Endodermal cell (in vitro differentiated cells): Measurements from ENCODE around the gene CD40. TPM values are rescaled to one million over a fixed set of nuclear protein-coding genes. Genes with fewer than 3 reads are reported as not detected.

ENCODE experiments used
- DNase-seq: peaks from one replicate; pipeline ENCODE4 v3.0.0-alpha.2; 2017
- H3K27ac ChIP-seq: 2 replicates; pipeline ENCODE4 v1.5.1; 2013; ENCODE audit warnings: mild to moderate bottlenecking, low read depth, low read length, moderate library complexity
- H3K27me3 ChIP-seq: 2 replicates; pipeline ENCODE4 v1.6.1; 2013; ENCODE audit warnings: mild to moderate bottlenecking, low read length, moderate library complexity; ENCODE audit not compliant: insufficient read depth, control insufficient read depth, poor library complexity, severe bottlenecking
- H3K36me3 ChIP-seq: 2 replicates; pipeline ENCODE4 v1.7.0; 2013; ENCODE audit warnings: mild to moderate bottlenecking, low read length, moderate library complexity; ENCODE audit not compliant: control insufficient read depth, insufficient read depth
- H3K4me1 ChIP-seq: one replicate; pipeline ENCODE4 v1.7.0; 2013; ENCODE audit warnings: low read length; ENCODE audit not compliant: control insufficient read depth, insufficient read depth
- H3K4me3 ChIP-seq: 2 replicates; pipeline ENCODE4 v1.5.1; 2013; ENCODE audit warnings: mild to moderate bottlenecking, low read length, moderate library complexity
- H3K9ac ChIP-seq: 2 replicates; pipeline ENCODE4 v1.6.1; 2013; ENCODE audit warnings: mild to moderate bottlenecking, low read length, moderate library complexity; ENCODE audit not compliant: poor library complexity, severe bottlenecking; ENCODE audit errors: extremely low read depth
- H3K9me3 ChIP-seq: 2 replicates; pipeline ENCODE4 v1.6.1; 2013; ENCODE audit warnings: mild to moderate bottlenecking, low read length, moderate library complexity; ENCODE audit not compliant: control insufficient read depth
- H3K27ac Mint-ChIP-seq: 2 replicates; pipeline ENCODE4 v1.8.0; 2020; ENCODE audit warnings: mixed read lengths
- H3K27me3 Mint-ChIP-seq: 2 replicates; pipeline ENCODE4 v1.8.0; 2021; ENCODE audit warnings: mild to moderate bottlenecking, mixed read lengths; ENCODE audit not compliant: insufficient read depth
- H3K36me3 Mint-ChIP-seq: 2 replicates; pipeline ENCODE4 v1.8.0; 2020; ENCODE audit warnings: low read depth, mixed read lengths
- H3K4me1 Mint-ChIP-seq: 2 replicates; pipeline ENCODE4 v1.8.0; 2020; ENCODE audit warnings: mixed read lengths
- H3K4me3 Mint-ChIP-seq: 2 replicates; pipeline ENCODE4 v1.8.0; 2020; ENCODE audit warnings: mild to moderate bottlenecking, moderate library complexity, mixed read lengths
- H3K9me3 Mint-ChIP-seq: 2 replicates; pipeline ENCODE4 v1.8.0; 2020; ENCODE audit warnings: mild to moderate bottlenecking, mixed read lengths
- CTCF ChIP-seq: fragments of 200-600 bp; sonication (generic); conservative IDR thresholded peaks from 2 replicates; pipeline ENCODE4 v1.5.0; 2021; ENCODE audit warnings: antibody characterized with exemption, mild to moderate bottlenecking
- whole genome bisulfite sequencing, 2 experiments: methylation state at CpG; one replicate each; pipeline versions ENCODE4 v1.1.5 to v1.1.7; 2013; ENCODE audit warnings: missing lambda C conversion rate in 2 of 2, mixed read lengths in 1 of 2; ENCODE audit not compliant: insufficient coverage in 1 of 2, insufficient read length in 1 of 2; 5-methylcytosine and 5-hydroxymethylcytosine counted together
- total RNA-seq, 2 donors: library from RNA; stranded (reverse); fragmentation: NEBNext Ultra II Directional in 1 of 2; extraction: Animal tissue kit (Norgen Biotek cat#: 25700) in 1 of 2; gene quantifications; 2 replicates in 1 of 2; 3 replicates in 1 of 2; pipeline ENCODE4 v1.2.1, GENCODE V29; 2021

CD40 gene
- total RNA-seq, 2 donors from 2014 or later = 9.0 to 16.4 TPM

GRCh38 chr20:46120136-46120535 is 2.0 kb downstream of the CD40 start:
- Mint-ChIP-seq H3K27ac (no peak overlapping the region), H3K4me1 (peaks cover 2% of the 10 kb centered on the region)
- 83% methylated on average over 2 of the region's 2 CpGs; no CpG with 5 or more reads in 1 of the 2 experiments for WGBS, 2 experiments

GRCh38 chr20:46121184-46121930 is 3.2 kb downstream of the CD40 start:
- Mint-ChIP-seq H3K4me1 (peaks cover 2% of the 10 kb centered on the region), H3K27ac (no peak overlapping the region)

More at GRCh38 chr20:46120136-46120535, 2.0 kb downstream of the CD40 start:
- H3K27me3 Mint-ChIP-seq = peaks cover 31% of the 10 kb centered on the region
- Histone ChIP-seq H3K9ac (no peak overlapping the region), H3K27ac (no peak overlapping the region), H3K36me3 (no peaks in the 10 kb centered on the region), H3K27me3 (peaks cover 4% of the 10 kb centered on the region), H3K9me3 (no peaks in the 10 kb centered on the region), H3K4me1 (no peaks in the 10 kb centered on the region), H3K4me3 (no peak overlapping the region)
- no peaks in the 10 kb centered on the region for H3K9me3 Mint-ChIP-seq
- H3K36me3 Mint-ChIP-seq = no peaks in the 10 kb centered on the region
- TF ChIP-seq CTCF = no peak
- no peak for DNase-seq
- H3K4me3 Mint-ChIP-seq = no peak overlapping the region

GRCh38 chr20:46122071-46122470 is 4.0 kb downstream of the CD40 start:
- H3K27me3 ChIP-seq = no peaks in the 10 kb centered on the region
- WGBS, 2 experiments = 89 to 91% methylated on average over 8 to 11 of the region's 11 CpGs
- Mint-ChIP-seq H3K27ac (no peak overlapping the region), H3K4me3 (no peak overlapping the region), H3K4me1 (peaks cover 2% of the 10 kb centered on the region), H3K9me3 (no peaks in the 10 kb centered on the region), H3K27me3 (peaks cover 13% of the 10 kb centered on the region), H3K36me3 (peaks cover 4% of the 10 kb centered on the region)
- H3K27ac ChIP-seq = no peak overlapping the region
- no peaks in the 10 kb centered on the region for H3K36me3 ChIP-seq
- no peaks in the 10 kb centered on the region for H3K4me1 ChIP-seq
- no peaks in the 10 kb centered on the region for H3K9me3 ChIP-seq
- no peak for TF ChIP-seq CTCF
- H3K9ac ChIP-seq = no peak overlapping the region
- DNase-seq = no peak
- H3K4me3 ChIP-seq = no peak overlapping the region

More at GRCh38 chr20:46121184-46121930, 3.2 kb downstream of the CD40 start:
- WGBS, 2 experiments = 90 to 93% methylated on average over 2 of the region's 2 CpGs
- H3K9me3 ChIP-seq = no peaks in the 10 kb centered on the region
- Mint-ChIP-seq H3K27me3 (peaks cover 19% of the 10 kb centered on the region), H3K4me3 (no peak overlapping the region), H3K9me3 (no peaks in the 10 kb centered on the region), H3K36me3 (peaks cover 4% of the 10 kb centered on the region)
- H3K36me3 ChIP-seq = no peaks in the 10 kb centered on the region
- TF ChIP-seq CTCF = no peak
- H3K9ac ChIP-seq = no peak overlapping the region
- no peaks in the 10 kb centered on the region for H3K4me1 ChIP-seq
- H3K27me3 ChIP-seq = no peaks in the 10 kb centered on the region
- no peak for DNase-seq
- H3K27ac ChIP-seq = no peak overlapping the region
- no peak overlapping the region for H3K4me3 ChIP-seq
